Panc1 (cell line): ENCODE measurements around the gene PECR. TPM values are rescaled to one million over a fixed set of nuclear protein-coding genes. Genes with fewer than 3 reads are reported as not detected.

Experiments
- ATAC-seq: fragments of 200-7000 bp; cut with Tn5 transposase; 2 replicates; pipeline ENCODE4 v1.9.1; 2020; ENCODE audit warnings: mild to moderate bottlenecking, moderate library complexity
- BruUV-seq: library from RNA; stranded (reverse); fragments of 400-500 nt; replicated peaks from 2 replicates; lab custom pipeline; 2021; lab: Mats Ljungman, UMichigan
- CTCF ChIA-PET: fragments of 300-600 bp; sonication (Branson Sonifier 250); formaldehyde crosslinking; loops from one replicate; lab custom pipeline; 2022; ENCODE audit warnings: antibody characterized with exemption; lab: Charles Lee
- POLR2A ChIA-PET: fragments of 300-600 bp; sonication (Branson Sonifier 250); formaldehyde crosslinking; loops from one replicate; lab custom pipeline; 2022; ENCODE audit warnings: antibody characterized with exemption; lab: Charles Lee
- DNase-seq: peaks from one replicate; pipeline ENCODE4 v3.0.0-alpha.2; 2010; ENCODE audit warnings: low read depth, low spot score
- H3K27ac ChIP-seq: 2 replicates; pipeline ENCODE4 v1.5.1; 2011; ENCODE audit warnings: mild to moderate bottlenecking, low read length, inconsistent platforms
- H3K27me3 ChIP-seq: fragments of 200-500 bp; sonication (Bioruptor generic); 2 replicates; pipeline ENCODE4 v1.6.0; 2014; ENCODE audit warnings: low read length, inconsistent platforms; ENCODE audit not compliant: control insufficient read depth, insufficient read depth
- H3K36me3 ChIP-seq: fragments of 200-500 bp; sonication (Bioruptor generic); 2 replicates; pipeline ENCODE4 v1.5.1; 2014; ENCODE audit warnings: inconsistent platforms, mild to moderate bottlenecking, low read length, moderate library complexity; ENCODE audit not compliant: control insufficient read depth, insufficient read depth
- H3K4me1 ChIP-seq: 2 replicates; pipeline ENCODE4 v1.5.1; 2011; ENCODE audit warnings: inconsistent platforms, mild to moderate bottlenecking, low read length, moderate library complexity; ENCODE audit not compliant: control insufficient read depth, insufficient read depth
- H3K4me3 ChIP-seq, 2 experiments: 2 replicates each; pipeline ENCODE4 v1.5.1; 2011 to 2012; ENCODE audit warnings: low read depth in 2 of 2, low read length in 2 of 2, mild to moderate bottlenecking in 2 of 2, inconsistent platforms in 1 of 2, moderate library complexity in 1 of 2
- H3K9me3 ChIP-seq: fragments of 200-500 bp; sonication (Bioruptor generic); 2 replicates; pipeline ENCODE4 v1.5.1; 2014; ENCODE audit warnings: low read depth, mild to moderate bottlenecking, inconsistent platforms, low read length, moderate library complexity; ENCODE audit not compliant: control insufficient read depth, insufficient read depth
- CTCF ChIP-seq: fragments of 450-650 bp; IDR thresholded peaks from 2 replicates; pipeline ENCODE4 v1.5.1; 2017; ENCODE audit warnings: mild to moderate bottlenecking
- POLR2AphosphoS5 ChIP-seq: IDR thresholded peaks from 2 replicates; pipeline ENCODE4 v1.6.1; 2012; ENCODE audit warnings: mild to moderate bottlenecking, low read depth, low read length, moderate library complexity
- REST ChIP-seq, 2 experiments: IDR thresholded peaks; 2 replicates each; pipeline ENCODE4 v1.6.1; 2011 to 2012; ENCODE audit warnings: low read depth in 2 of 2, control low read depth in 1 of 2, low read length in 1 of 2, mild to moderate bottlenecking in 1 of 2, moderate library complexity in 1 of 2; ENCODE audit not compliant: insufficient read depth in 1 of 2
- SIN3A ChIP-seq: IDR thresholded peaks from 2 replicates; pipeline ENCODE4 v1.6.1; 2012; ENCODE audit warnings: low read depth, mild to moderate bottlenecking, low read length, moderate library complexity, borderline replicate concordance; ENCODE audit not compliant: insufficient read depth
- TCF7L2 ChIP-seq: IDR thresholded peaks from 2 replicates; pipeline ENCODE4 v1.6.1; 2011; ENCODE audit warnings: mild to moderate bottlenecking, low read depth, low read length, inconsistent platforms
- in situ Hi-C: cut with HindIII; loops from 2 replicates; pipeline ENCODE4 v1.10.0; 2016; ENCODE audit warnings: low sequenced_read_pairs, low pct_unique_long_range_greater_than_20kb
- intact Hi-C: fragments of 100-400 bp; cut with micrococcal nuclease; formaldehyde crosslinking; loops from one replicate; pipeline ENCODE4 v1.10.0; 2022; ENCODE audit not compliant: unreplicated experiment
- total RNA-seq: library from RNA; stranded (reverse); gene quantifications from one replicate; pipeline ENCODE4 v1.2.1, GENCODE V29; 2021; ENCODE audit not compliant: unreplicated experiment

The PECR gene
- total RNA-seq, 1 experiment from 2014 or later = 16.5 TPM

GRCh38 chr2:216051350-216051749 lies 30.3 kb downstream of the PECR start:
- Histone ChIP-seq H3K27me3 (no peaks in the 10 kb centered on the region), H3K4me3 (no peak overlapping the region), H3K4me1 (no peaks in the 10 kb centered on the region), H3K27ac (no peak overlapping the region), H3K9me3 (no peaks in the 10 kb centered on the region), H3K36me3 (no peaks in the 10 kb centered on the region; the same call in 1 of the 2 replicates)
- DNase-seq (no peak), ATAC-seq (no peak)
- TF ChIP-seq CTCF (no peak), TCF7L2 (no peak), REST (IDR thresholded peaks at IDR 0.05; ENCODE audit: insufficient read depth in 1 of 2, low read depth in 2 of 2, low read length in 1 of 2) (no peak), SIN3A (no peak), POLR2AphosphoS5 (no peak)
- ChIA-PET CTCF (no interaction called here), POLR2A (interaction anchor here (0.7 kb wide), 1 partner anchor 24 kb away, joined by 13 read pairs; no protein-coding TSS in a partner anchor)
- no TSS peak for BruUV-seq
- intact Hi-C loops = no loop called here
- in situ Hi-C loops = no loop called here

GRCh38 chr2:216049452-216049851 lies 32.2 kb downstream of the PECR start:
- no TSS peak for BruUV-seq
- CTCF ChIA-PET = no interaction called here

More at GRCh38 chr2:216049452-216049851, 32.2 kb downstream of the PECR start:
- no peak for DNase-seq
- H3K27me3 ChIP-seq = no peaks in the 10 kb centered on the region
- no peak for ATAC-seq
- intact Hi-C loops (no loop called here), in situ Hi-C loops (no loop called here)
- H3K4me3 ChIP-seq = no peak overlapping the region
- no peaks in the 10 kb centered on the region for H3K9me3 ChIP-seq
- POLR2A ChIA-PET = no interaction called here
- no peak overlapping the region for H3K27ac ChIP-seq
- H3K4me1 ChIP-seq = no peaks in the 10 kb centered on the region
- no peak for TF ChIP-seq TCF7L2
- no peak for TF ChIP-seq REST (IDR thresholded peaks at IDR 0.05; ENCODE audit: insufficient read depth in 1 of 2, low read depth in 2 of 2, low read length in 1 of 2)
- TF ChIP-seq SIN3A = no peak
- TF ChIP-seq POLR2AphosphoS5 = no peak
- TF ChIP-seq CTCF = no peak
- no peaks in the 10 kb centered on the region for H3K36me3 ChIP-seq
